Measurements from ENCODE around the gene MVB12B.

DNA sequence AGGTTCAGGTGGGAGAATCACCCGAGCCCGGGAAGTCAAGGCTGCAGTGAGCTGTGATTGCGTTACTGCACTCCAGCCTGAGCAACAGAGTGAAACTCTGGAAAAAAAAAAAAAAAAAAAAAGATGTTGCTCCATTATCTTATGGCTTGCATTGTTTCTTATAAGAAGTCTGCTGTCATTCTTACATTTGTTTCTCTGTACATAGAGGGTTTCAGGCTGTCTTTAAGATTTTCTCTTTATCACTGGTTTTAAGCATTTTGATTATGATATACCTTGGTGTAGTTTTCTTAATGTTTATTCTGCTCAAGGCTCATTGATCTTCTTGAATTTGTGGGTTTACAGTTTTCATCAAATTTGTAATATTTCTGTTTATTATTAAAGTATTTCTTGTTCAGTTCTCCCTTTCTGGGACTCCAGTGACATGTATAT, 35.2 kb downstream of the MVB12B start:
- TF ChIP-seq POLR2A (IDR thresholded peaks at IDR 0.05) (no peak), CTCF (IDR thresholded peaks at IDR 0.05) (no peak), POLR2AphosphoS5 (IDR thresholded peaks at IDR 0.05) (no peak)
